ENCODE data around the gene ZNF35. TPM values are rescaled to one million over a fixed set of nuclear protein-coding genes. Genes with fewer than 3 reads are reported as not detected.
A peak's percentile ranks its signal among the peaks of the same experiment; 100 is the strongest.

Gene ZNF35
- total RNA-seq, 2 experiments from 2014 or later = 0.52 to 0.59 TPM

- peak; percentile 56 for ATAC-seq (ENCODE audit: poor library complexity)
- no peaks in the 10 kb centered on the region for H3K27me3 Mint-ChIP-seq
- ChIA-PET CTCF (interaction anchor here (1.6 kb wide), 1 partner anchor 93 kb away, joined by 4 read pairs; no protein-coding TSS in a partner anchor), POLR2A (interaction anchor here (0.8 to 2.4 kb wide), 9 partner anchors 8 to 351 kb away, joined by 3 to 9 read pairs (median 4); partner anchors contain the start of genes EXOSC7, KIAA1143, KIF15 and TCAIM)
- H3K27me3 ChIP-seq (ENCODE audit: control insufficient read depth in 1 of 2, insufficient read depth in 2 of 2, low read length in 2 of 2) = no peaks in the 10 kb centered on the region
- H3K4me1 ChIP-seq (ENCODE audit: insufficient read depth, low read length) = peaks cover 18% of the 10 kb centered on the region
- TF ChIP-seq CTCF (IDR thresholded peaks at IDR 0.05) = no peak
- H3K4me1 Mint-ChIP-seq (ENCODE audit: low read depth) = peaks cover 54% of the 10 kb centered on the region
- H3K27ac ChIP-seq (ENCODE audit: low read depth in 1 of 2, low read length in 2 of 2) = no peak within 1 kb of the TSS
- no peaks in the 10 kb centered on the region for H3K9me3 Mint-ChIP-seq
- no peaks in the 10 kb centered on the region for H3K9me3 ChIP-seq (ENCODE audit: control insufficient read depth in 1 of 2, insufficient read depth in 1 of 2, low read length in 2 of 2)
- intact Hi-C loops (cut with DNase I, micrococcal nuclease) = loop anchor here in 1 of 2 experiments (2.0 to 10.0 kb wide), 4 partner anchors 73 to 290 kb away; partner anchors contain the start of genes TCAIM and ZNF445
- peak within 1 kb of the TSS; percentile 82 for H3K27ac Mint-ChIP-seq
- peak within 1 kb of the TSS; percentile 93 for H3K4me3 ChIP-seq (ENCODE audit: low read length)
- DNase-seq = peak; percentile 7 to 70 (median 36)
- peaks cover 45% of the 10 kb centered on the region for H3K36me3 Mint-ChIP-seq (ENCODE audit: low read depth)
- peak within 1 kb of the TSS; percentile 93 for H3K4me3 Mint-ChIP-seq
- H3K36me3 ChIP-seq (ENCODE audit: insufficient read depth, low read length) = peaks cover 17% of the 10 kb centered on the region
These were observed 23.6 kb upstream of the ZNF35 start, which contains the start of gene ZNF197 for GRCh38 chr3:44624749-44625480. TSS of gene ZNF197 (plus strand) at chr3:44625036. CDS start at chr3:44629155, 4,119 bp downstream.

- peaks cover 48% of the 10 kb centered on the region for H3K36me3 ChIP-seq (ENCODE audit: insufficient read depth, low read length)
- DNase-seq (no peak), ATAC-seq (ENCODE audit: poor library complexity) (no peak)
- intact Hi-C loops (cut with DNase I, micrococcal nuclease) = loop anchor here in 1 of 2 experiments (10.0 kb wide), 2 partner anchors 114 to 294 kb away; partner anchors contain the start of gene TCAIM
- peaks cover 57% of the 10 kb centered on the region for H3K4me1 Mint-ChIP-seq (ENCODE audit: low read depth)
- no peaks in the 10 kb centered on the region for H3K9me3 ChIP-seq (ENCODE audit: control insufficient read depth in 1 of 2, insufficient read depth in 1 of 2, low read length in 2 of 2)
- no peak overlapping the region for H3K4me3 ChIP-seq (ENCODE audit: low read length)
- POLR2A ChIA-PET = no interaction called here
- peaks cover 79% of the 10 kb centered on the region for H3K36me3 Mint-ChIP-seq (ENCODE audit: low read depth)
- H3K27me3 Mint-ChIP-seq = no peaks in the 10 kb centered on the region
- no peak overlapping the region for H3K27ac Mint-ChIP-seq
- CTCF ChIA-PET = no interaction called here
- H3K27ac ChIP-seq (ENCODE audit: low read depth in 1 of 2, low read length in 2 of 2) = no peak overlapping the region
- H3K4me1 ChIP-seq (ENCODE audit: insufficient read depth, low read length) = peaks cover 18% of the 10 kb centered on the region
- H3K9me3 Mint-ChIP-seq = no peaks in the 10 kb centered on the region
- no peak for TF ChIP-seq CTCF (IDR thresholded peaks at IDR 0.05)
- no peaks in the 10 kb centered on the region for H3K27me3 ChIP-seq (ENCODE audit: control insufficient read depth in 1 of 2, insufficient read depth in 2 of 2, low read length in 2 of 2)
- peak overlapping the region; percentile 42 for H3K4me3 Mint-ChIP-seq
These were observed 19.8 kb upstream of the ZNF35 start for GRCh38 chr3:44628716-44629115.

GRCh38 chr3:44632193-44632592 is 16.3 kb upstream of the ZNF35 start:
- Mint-ChIP-seq H3K27ac (no peak overlapping the region), H3K4me1 (ENCODE audit: low read depth) (peaks cover 35% of the 10 kb centered on the region), H3K9me3 (peaks cover 4% of the 10 kb centered on the region), H3K36me3 (ENCODE audit: low read depth) (peaks cover 96% of the 10 kb centered on the region), H3K4me3 (no peak overlapping the region), H3K27me3 (no peaks in the 10 kb centered on the region)
- DNase-seq = no peak
- ChIA-PET CTCF (no interaction called here), POLR2A (no interaction called here)
- Histone ChIP-seq H3K4me3 (ENCODE audit: low read length) (no peak overlapping the region), H3K36me3 (ENCODE audit: insufficient read depth, low read length) (peaks cover 73% of the 10 kb centered on the region), H3K27ac (ENCODE audit: low read depth in 1 of 2, low read length in 2 of 2) (no peak overlapping the region), H3K27me3 (ENCODE audit: control insufficient read depth in 1 of 2, insufficient read depth in 2 of 2, low read length in 2 of 2) (no peaks in the 10 kb centered on the region), H3K4me1 (ENCODE audit: insufficient read depth, low read length) (peaks cover 7% of the 10 kb centered on the region), H3K9me3 (ENCODE audit: control insufficient read depth in 1 of 2, insufficient read depth in 1 of 2, low read length in 2 of 2) (peaks cover 15 to 16% of the 10 kb centered on the region in 2 experiments)
- intact Hi-C loops (cut with DNase I, micrococcal nuclease) = no loop called here
- no peak for ATAC-seq (ENCODE audit: poor library complexity)
- no peak for TF ChIP-seq CTCF (IDR thresholded peaks at IDR 0.05)

Measured in CD4-positive, alpha-beta T cell (primary cell).